DMS79 (cell line): Measurements from ENCODE around the gene PPAN.

ENCODE experiments used
- DNase-seq: peaks from one replicate; lab custom pipeline; 2025; lab: John Stamatoyannopoulos, UW

PPAN gene

DNA sequence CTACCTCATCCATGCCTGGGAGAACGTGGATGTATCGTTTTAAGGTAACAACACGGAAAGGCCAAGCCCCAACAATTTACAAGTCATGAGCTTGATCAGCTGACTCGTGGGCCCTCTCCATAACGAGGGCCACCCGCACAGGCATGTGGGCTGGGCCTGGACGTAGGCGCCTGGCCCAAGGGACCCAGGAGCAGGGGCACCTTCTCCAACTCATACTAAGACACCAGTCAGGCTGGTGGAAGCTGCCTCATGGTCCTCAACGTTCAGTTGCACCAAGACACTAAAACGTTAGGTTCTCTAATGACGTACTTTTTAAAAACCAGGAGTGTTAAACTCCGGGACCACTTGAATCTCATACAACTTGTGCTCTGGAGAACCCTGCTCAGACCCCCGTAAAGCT, 35.3 kb downstream of the PPAN start:
- no peak for DNase-seq

- no peak for DNase-seq
These were observed 35.8 kb downstream of the PPAN start for GRCh38 chr19:10141973-10142372.

- DNase-seq = no peak
These were observed 36.7 kb downstream of the PPAN start for GRCh38 chr19:10142701-10143375.

- no peak for DNase-seq
These were observed 37.5 kb downstream of the PPAN start for GRCh38 chr19:10143681-10144080.

DNA sequence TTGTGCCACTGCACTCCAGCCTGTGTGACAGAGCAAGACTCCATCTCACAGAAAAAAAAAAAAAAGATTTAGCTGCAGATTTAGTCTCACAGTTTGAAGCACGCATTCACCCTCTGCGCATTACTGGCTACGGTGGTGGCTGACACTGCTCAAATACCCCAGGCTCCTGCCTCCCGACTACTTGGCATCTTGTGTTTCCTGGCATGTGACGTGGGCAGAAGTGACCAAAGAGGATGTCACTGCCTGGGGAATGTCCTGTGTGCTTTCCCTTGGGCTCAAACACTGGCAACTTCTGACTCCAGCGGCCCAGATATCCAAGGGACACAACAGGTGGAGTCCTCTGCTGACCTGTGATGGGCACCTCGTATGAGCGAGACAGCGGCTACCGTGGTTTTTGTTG, 38.2 kb downstream of the PPAN start:
- DNase-seq = no peak

GRCh38 chr19:10145031-10145430, 38.9 kb downstream of the PPAN start:
- no peak for DNase-seq

- no peak for DNase-seq
These were observed 40.0 kb downstream of the PPAN start for GRCh38 chr19:10146142-10146541.

GRCh38 chr19:10149427-10149826, 43.3 kb downstream of the PPAN start:
- no peak for DNase-seq

- no peak for DNase-seq
These were observed 45.4 kb downstream of the PPAN start for GRCh38 chr19:10151521-10151920.

- no peak for DNase-seq
These were observed 45.9 kb downstream of the PPAN start for GRCh38 chr19:10152100-10152499.

GRCh38 chr19:10155839-10156238, 49.7 kb downstream of the PPAN start:
- no peak for DNase-seq

GRCh38 chr19:10158071-10158470, 51.9 kb downstream of the PPAN start:
- DNase-seq = no peak

- no peak for DNase-seq
These were observed 52.3 kb downstream of the PPAN start for GRCh38 chr19:10158485-10158884.

DNA sequence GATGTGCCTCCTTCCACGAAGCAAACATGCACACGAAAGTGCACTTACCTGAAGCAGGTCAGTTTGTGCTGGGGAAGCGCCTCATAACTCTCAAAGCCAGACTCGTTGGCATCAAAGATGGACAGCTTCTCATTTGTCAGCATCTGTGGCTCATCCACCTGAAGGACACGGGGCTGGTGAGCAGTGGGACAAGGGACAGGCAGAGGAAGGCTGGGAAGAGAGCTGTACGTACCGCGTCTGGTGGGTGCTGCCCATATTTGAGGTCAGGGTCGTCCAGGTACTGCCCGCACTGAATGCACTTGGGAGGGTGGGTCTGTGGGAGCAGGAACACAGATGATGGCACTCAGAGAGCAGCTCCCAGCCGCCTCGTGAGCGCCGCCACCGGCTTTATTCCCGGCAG, 53.4 kb downstream of the PPAN start:
- no peak for DNase-seq
